Adrenal gland (tissue), 12 donors: ENCODE data around the gene HLA-DQA1. TPM values are rescaled to one million over a fixed set of nuclear protein-coding genes. Genes with fewer than 3 reads are reported as not detected.

ENCODE experiments used
- DNase-seq, 7 donors: peaks; one replicate each; pipeline ENCODE4 v3.0.0-alpha.2; 2019 to 2020
- H3K27ac ChIP-seq, 5 donors: fragments of 200-600 bp; sonication (generic) in 4 of 5; 1 replicate in 3 of 5; 2 replicates in 2 of 5; pipeline versions ENCODE4 v1.5.1 to v1.8.0; 2016 to 2020; ENCODE audit warnings: mild to moderate bottlenecking in 1 of 5
- H3K27me3 ChIP-seq: fragments of 200-600 bp; 2 replicates; pipeline ENCODE4 v1.8.0; 2021
- H3K36me3 ChIP-seq, 2 donors: fragments of 200-600 bp; replicated peaks in 1 of 2; 1 replicate in 1 of 2; 2 replicates in 1 of 2; pipeline versions ENCODE4 v1.5.1 to v1.8.0; 2018 to 2022
- H3K4me1 ChIP-seq, 2 donors: fragments of 200-600 bp; replicated peaks in 1 of 2; 1 replicate in 1 of 2; 2 replicates in 1 of 2; pipeline versions ENCODE4 v1.5.1 to v1.8.0; 2018 to 2021
- H3K4me3 ChIP-seq, 4 donors: fragments of 200-600 bp; sonication (generic) in 3 of 4; one replicate each; pipeline ENCODE4 v1.5.1; 2016 to 2018
- H3K9me3 ChIP-seq, 3 donors: fragments of 200-600 bp; sonication (generic) in 1 of 3; replicated peaks in 1 of 3; 1 replicate in 2 of 3; 2 replicates in 1 of 3; pipeline versions ENCODE4 v1.5.1 to v1.8.0; 2016 to 2021
- CTCF ChIP-seq, 6 experiments: fragments of 450-650 bp in 4 of 6; fragments of 200-600 bp in 2 of 6; sonication (generic) in 1 of 6; IDR thresholded peaks; 1 replicate in 5 of 6; 2 replicates in 1 of 6; pipeline versions ENCODE4 v1.5.1 to v1.8.0; 2016 to 2021; ENCODE audit warnings: antibody characterized with exemption in 6 of 6, mild to moderate bottlenecking in 2 of 6, moderate library complexity in 1 of 6
- POLR2A ChIP-seq, 2 donors: fragments of 450-650 bp; IDR thresholded peaks; one replicate each; pipeline ENCODE4 v1.6.1; 2017; ENCODE audit warnings: antibody characterized with exemption in 2 of 2, mild to moderate bottlenecking in 2 of 2, moderate library complexity in 1 of 2
- WGBS, 4 donors: extraction: QIAGEN DNeasy Blood & Tissue Kit in 2 of 4; methylation state at CpG; one replicate each; pipeline versions ENCODE4 v1.1.5 to v1.1.7; 2013 to 2017; 5-methylcytosine and 5-hydroxymethylcytosine counted together
- intact Hi-C, 2 donors: fragments of 100-400 bp; cut with DNase I; formaldehyde crosslinking; loops; one replicate each; pipeline versions ENCODE4 v1.14.1 to v1.15.0; 2022 to 2023
- polyA plus RNA-seq, 3 donors: library from polyadenylated mRNA; stranded (reverse); fragments of 200-250 nt in 2 of 3; fragments of 350-450 nt in 1 of 3; fragmentation: Illumina TruSeq in 1 of 3; extraction: RNeasy Lipid Tissue Mini Kit (QIAGEN cat#74804) in 1 of 3; gene quantifications; one replicate each; pipeline ENCODE4 v1.2.3, GENCODE V29; 2013 to 2014
- total RNA-seq, 9 donors: library from RNA; depleted of rRNA in 4 of 9; stranded (reverse); fragments of >200 nt in 4 of 9; fragments of 120-200 nt in 1 of 9; fragmentation: NEBNext Ultra II Directional in 1 of 9; extraction: Animal tissue kit (Norgen Biotek cat#: 25700) in 1 of 9; gene quantifications; one replicate each; pipeline versions ENCODE4 v1.1.0 to v1.2.4, GENCODE V29; 2013 to 2023
- donor health status: healthy with polysubstance abuse.
- donor health status: Bipolar disorder and iron deficiency.
- donor health status: DM: yes; HTN: yes; CAD: no.
- donor health status: DM: no; HTN: no; CAD: no.
- donor health status: DM: no; HTN: no; CAD: no.
- donor health status: DM: yes; HTN: yes; CAD: no.

Gene HLA-DQA1
- total and polyA plus RNA-seq, 12 donors, result 0.22 to 135 (median 16.0) TPM

GRCh38 chr6:32664354-32664753, 27.1 kb downstream of the HLA-DQA1 start:
- 13 to 27% (median 20%) methylated on average over 12 to 26 of the region's 26 CpGs; no CpG with 5 or more reads in 1 of the 4 donors for WGBS, 4 donors
- Histone ChIP-seq H3K4me1 (no peaks in the 10 kb centered on the region), H3K36me3 (no peaks in the 10 kb centered on the region), H3K9me3 (no peaks in the 10 kb centered on the region), H3K27ac (no peak overlapping the region), H3K27me3 (no peaks in the 10 kb centered on the region), H3K4me3 (no peak overlapping the region)
- no peak for TF ChIP-seq POLR2A (IDR thresholded peaks at IDR 0.05)
- TF ChIP-seq CTCF (IDR thresholded peaks at IDR 0.05), result no peak
- DNase-seq, result no peak
- intact Hi-C loops, result loop anchor here in 1 of 2 donors (2.0 kb wide), 1 partner anchor 96 kb away; no protein-coding TSS in a partner anchor

- Histone ChIP-seq H3K27ac (peak overlapping the region in 1 of 5 donors; percentile 40), H3K4me1 (no peaks in the 10 kb centered on the region), H3K4me3 (no peak overlapping the region), H3K27me3 (no peaks in the 10 kb centered on the region), H3K9me3 (no peaks in the 10 kb centered on the region), H3K36me3 (no peaks in the 10 kb centered on the region)
- 0 to 5% (median 2%) methylated on average over 2 to 47 of the region's 47 CpGs for WGBS, 4 donors
- TF ChIP-seq CTCF (IDR thresholded peaks at IDR 0.05), result no peak
- TF ChIP-seq POLR2A (IDR thresholded peaks at IDR 0.05), result no peak
- DNase-seq, result peak in 3 of 7 donors; percentile 13 to 41 (median 19)
- intact Hi-C loops, result loop anchor here in 1 of 2 donors (2.0 kb wide), 1 partner anchor 96 kb away; no protein-coding TSS in a partner anchor
Observed at GRCh38 chr6:32664827-32665362, 27.7 kb downstream of the HLA-DQA1 start.

- H3K27me3 ChIP-seq, result no peaks in the 10 kb centered on the region
- no peak overlapping the region for H3K4me3 ChIP-seq
- 10 to 16% (median 13%) methylated on average over 3 of the region's 3 CpGs for WGBS, 4 donors
- intact Hi-C loops, result loop anchor here in 1 of 2 donors (2.0 kb wide), 1 partner anchor 95 kb away; no protein-coding TSS in a partner anchor
- no peak for DNase-seq
- TF ChIP-seq CTCF (IDR thresholded peaks at IDR 0.05) (no peak), POLR2A (IDR thresholded peaks at IDR 0.05) (no peak)
- H3K27ac ChIP-seq, result no peak overlapping the region
- no peaks in the 10 kb centered on the region for H3K4me1 ChIP-seq
- H3K36me3 ChIP-seq, result no peaks in the 10 kb centered on the region
- no peaks in the 10 kb centered on the region for H3K9me3 ChIP-seq
Observed at GRCh38 chr6:32665661-32666060, 28.5 kb downstream of the HLA-DQA1 start.

- no peak for TF ChIP-seq POLR2A (IDR thresholded peaks at IDR 0.05)
- TF ChIP-seq CTCF (IDR thresholded peaks at IDR 0.05), result no peak
- intact Hi-C loops, result no loop called here
- H3K9me3 ChIP-seq, result no peaks in the 10 kb centered on the region
- H3K27me3 ChIP-seq, result no peaks in the 10 kb centered on the region
- peak in 4 of 7 donors; percentile 9 to 71 (median 30) for DNase-seq
- 3 to 13% (median 8%) methylated on average over 15 to 16 of the region's 16 CpGs for WGBS, 4 donors
- H3K27ac ChIP-seq, result no peak within 1 kb of the TSS
- H3K36me3 ChIP-seq, result no peaks in the 10 kb centered on the region
- no peak within 1 kb of the TSS for H3K4me3 ChIP-seq
- H3K4me1 ChIP-seq, result no peaks in the 10 kb centered on the region
Observed at GRCh38 chr6:32666420-32667300, 29.5 kb downstream of the HLA-DQA1 start, which contains the start of gene HLA-DQB1. Gene HLA-DQB1, minus strand, starts transcription at chr6:32666657. Its CDS starts 50 bp downstream, at chr6:32666607.
